DND-41 (cell line): ENCODE measurements around the gene GSTM1.

Experiments used
- EZH2 ChIP-seq: IDR thresholded peaks from 3 replicates; pipeline ENCODE4 v1.6.1; 2012; ENCODE audit warnings: borderline replicate concordance, low read depth, mild to moderate bottlenecking, moderate library complexity, low read length, inconsistent platforms; ENCODE audit not compliant: severe bottlenecking
- TF ChIP-seq, protein P1 (sequence below): IDR thresholded peaks from 2 replicates; pipeline ENCODE4 v1.5.1; 2012; ENCODE audit warnings: borderline replicate concordance, low read length, moderate library complexity, mild to moderate bottlenecking; ENCODE audit not compliant: poor library complexity, severe bottlenecking; ENCODE audit errors: extremely low read depth

- TF ChIP-seq, protein P1, sequence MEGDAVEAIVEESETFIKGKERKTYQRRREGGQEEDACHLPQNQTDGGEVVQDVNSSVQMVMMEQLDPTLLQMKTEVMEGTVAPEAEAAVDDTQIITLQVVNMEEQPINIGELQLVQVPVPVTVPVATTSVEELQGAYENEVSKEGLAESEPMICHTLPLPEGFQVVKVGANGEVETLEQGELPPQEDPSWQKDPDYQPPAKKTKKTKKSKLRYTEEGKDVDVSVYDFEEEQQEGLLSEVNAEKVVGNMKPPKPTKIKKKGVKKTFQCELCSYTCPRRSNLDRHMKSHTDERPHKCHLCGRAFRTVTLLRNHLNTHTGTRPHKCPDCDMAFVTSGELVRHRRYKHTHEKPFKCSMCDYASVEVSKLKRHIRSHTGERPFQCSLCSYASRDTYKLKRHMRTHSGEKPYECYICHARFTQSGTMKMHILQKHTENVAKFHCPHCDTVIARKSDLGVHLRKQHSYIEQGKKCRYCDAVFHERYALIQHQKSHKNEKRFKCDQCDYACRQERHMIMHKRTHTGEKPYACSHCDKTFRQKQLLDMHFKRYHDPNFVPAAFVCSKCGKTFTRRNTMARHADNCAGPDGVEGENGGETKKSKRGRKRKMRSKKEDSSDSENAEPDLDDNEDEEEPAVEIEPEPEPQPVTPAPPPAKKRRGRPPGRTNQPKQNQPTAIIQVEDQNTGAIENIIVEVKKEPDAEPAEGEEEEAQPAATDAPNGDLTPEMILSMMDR: no peak
- TF ChIP-seq EZH2: no peak
Observed at GRCh38 chr1:109639841-109640184, 47.8 kb upstream of the GSTM1 start.
